Activated CD8-positive, alpha-beta memory T cell treated with anti-CD3 and anti-CD28 coated beads for 36 hours (primary cell): ENCODE results near the gene CPD. TPM values are rescaled to one million over a fixed set of nuclear protein-coding genes. Genes with fewer than 3 reads are reported as not detected.

Experiments used
- CTCF ChIA-PET: fragments of 350-600 bp; sonication (Branson Sonifier 250); formaldehyde crosslinking; loops from one replicate; lab custom pipeline; 2021; ENCODE audit warnings: antibody characterized with exemption; lab: Charles Lee
- POLR2A ChIA-PET: fragments of 350-600 bp; sonication (Branson Sonifier 250); formaldehyde crosslinking; loops from one replicate; lab custom pipeline; 2021; ENCODE audit warnings: antibody characterized with exemption; lab: Charles Lee
- total RNA-seq, 2 experiments: library from RNA; stranded (reverse); gene quantifications; one replicate each; pipeline ENCODE4 v1.2.3, GENCODE V29; 2021

Gene CPD
- total RNA-seq, 2 experiments from 2014 or later: 27.4 to 29.8 TPM

GRCh38 chr17:30514895-30515596 is 136.3 kb downstream of the CPD start:
- ChIA-PET CTCF (interaction anchor here (0.6 kb wide), 1 partner anchor 184 kb away, joined by 5 read pairs; no protein-coding TSS in a partner anchor), POLR2A (no interaction called here)

- POLR2A ChIA-PET: no interaction called here
- CTCF ChIA-PET: no interaction called here
These were observed 139.1 kb downstream of the CPD start for GRCh38 chr17:30517786-30518185.

GRCh38 chr17:30519166-30519565 is 140.4 kb downstream of the CPD start:
- POLR2A ChIA-PET: no interaction called here
- CTCF ChIA-PET: no interaction called here

Other genes with a start within 250 kb of the CPD start
- gene SLC6A4, start 143.2 kb upstream of the CPD start, total RNA-seq: under 1 TPM in 1 of 2 experiments, not detected in 1; 0.04 TPM
- gene BLMH, start 87.0 kb upstream of the CPD start, total RNA-seq: 10 to 100 TPM; 75.6 to 75.7 TPM
- not detected for gene TMIGD1, start 44.9 kb upstream of the CPD start, total RNA-seq
- 10 to 100 TPM; 47.0 to 48.6 TPM for gene GOSR1, start 98.5 kb downstream of the CPD start, total RNA-seq